ENCODE data around the gene RIC8B.
"Not testable (repeated sequence)": the region's sequence is repeated elsewhere in the genome, so short reads cannot be mapped to it uniquely, and the experiment has no call there.

Gene RIC8B

DNA sequence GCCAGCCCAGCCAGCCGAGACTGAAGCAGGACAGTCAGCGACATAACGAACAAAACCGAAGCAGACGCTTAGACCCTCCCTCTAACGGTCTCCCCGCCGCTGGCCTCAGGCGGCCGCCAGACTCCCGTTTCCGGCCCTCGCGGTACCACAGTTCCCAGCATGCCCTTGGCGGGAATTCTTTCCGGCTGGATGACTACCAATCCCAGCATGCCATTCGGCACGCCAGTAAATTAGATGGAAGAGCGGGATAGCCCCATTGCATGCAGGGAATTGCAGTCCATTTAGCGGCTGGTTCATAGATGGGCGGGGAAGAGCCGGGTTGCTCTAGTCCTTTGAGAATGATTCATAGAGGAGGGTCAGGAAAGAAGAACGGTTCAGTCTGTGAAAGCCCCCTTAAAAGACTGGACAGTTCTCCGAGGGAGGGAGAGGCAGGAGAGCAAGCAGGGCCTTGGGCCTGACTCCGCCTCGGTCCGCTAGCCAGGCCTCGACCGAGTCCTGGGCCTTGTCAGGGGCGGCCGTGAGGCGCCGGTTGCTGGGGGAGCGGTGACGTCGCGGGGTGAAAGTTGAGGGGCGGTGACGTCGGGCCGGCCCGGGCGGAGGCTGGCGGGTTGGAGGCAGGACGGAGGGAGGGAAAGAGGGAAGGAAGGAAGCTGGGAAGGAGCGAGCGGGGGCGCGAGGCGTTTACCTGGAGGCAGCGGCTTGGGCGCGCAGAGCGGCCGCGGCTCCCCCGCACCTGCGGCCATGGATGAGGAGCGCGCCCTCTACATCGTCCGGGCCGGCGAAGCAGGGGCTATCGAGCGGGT, at the start of gene RIC8B:
Gene RIC8B, plus strand, starts transcription at position 678 of the 803 bp plus-strand sequence. Its CDS starts 64 bp downstream, at position 742.
- peak; percentile 96 for DNase-seq (ENCODE audit: low read depth, low spot score)

- DNase-seq (ENCODE audit: low read depth, low spot score): no peak
Measured at GRCh38 chr12:106724934-106725333, 49.5 kb upstream of the RIC8B start.

GRCh38 chr12:106726603-106727202, 47.8 kb upstream of the RIC8B start:
- DNase-seq (ENCODE audit: low read depth, low spot score): not testable (repeated sequence)

GRCh38 chr12:106729611-106730010, 44.9 kb upstream of the RIC8B start:
- no peak for DNase-seq (ENCODE audit: low read depth, low spot score)

DNA sequence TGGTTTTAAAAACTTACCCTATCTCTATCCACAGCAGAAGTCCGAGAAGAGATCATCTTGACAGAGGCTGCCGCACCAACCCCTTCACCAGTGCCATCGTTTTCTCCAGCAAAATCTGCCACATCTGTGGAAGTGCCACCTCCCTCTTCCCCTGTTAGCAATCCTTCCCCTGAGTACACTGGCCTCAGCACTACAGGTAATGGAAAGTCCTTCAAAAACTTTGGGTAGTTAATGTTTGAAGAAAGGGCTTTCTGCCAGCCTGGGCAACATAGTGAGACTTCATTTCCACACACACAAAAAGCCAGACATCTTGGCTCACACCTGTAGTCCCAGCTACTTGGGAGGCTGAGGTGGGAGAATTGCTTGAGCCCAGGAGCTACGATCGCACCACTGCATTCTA, 41.6 kb upstream of the RIC8B start:
- no peak for DNase-seq (ENCODE audit: low read depth, low spot score)

- DNase-seq (ENCODE audit: low read depth, low spot score): no peak
Measured at GRCh38 chr12:106733660-106734059, 40.8 kb upstream of the RIC8B start.

DNA sequence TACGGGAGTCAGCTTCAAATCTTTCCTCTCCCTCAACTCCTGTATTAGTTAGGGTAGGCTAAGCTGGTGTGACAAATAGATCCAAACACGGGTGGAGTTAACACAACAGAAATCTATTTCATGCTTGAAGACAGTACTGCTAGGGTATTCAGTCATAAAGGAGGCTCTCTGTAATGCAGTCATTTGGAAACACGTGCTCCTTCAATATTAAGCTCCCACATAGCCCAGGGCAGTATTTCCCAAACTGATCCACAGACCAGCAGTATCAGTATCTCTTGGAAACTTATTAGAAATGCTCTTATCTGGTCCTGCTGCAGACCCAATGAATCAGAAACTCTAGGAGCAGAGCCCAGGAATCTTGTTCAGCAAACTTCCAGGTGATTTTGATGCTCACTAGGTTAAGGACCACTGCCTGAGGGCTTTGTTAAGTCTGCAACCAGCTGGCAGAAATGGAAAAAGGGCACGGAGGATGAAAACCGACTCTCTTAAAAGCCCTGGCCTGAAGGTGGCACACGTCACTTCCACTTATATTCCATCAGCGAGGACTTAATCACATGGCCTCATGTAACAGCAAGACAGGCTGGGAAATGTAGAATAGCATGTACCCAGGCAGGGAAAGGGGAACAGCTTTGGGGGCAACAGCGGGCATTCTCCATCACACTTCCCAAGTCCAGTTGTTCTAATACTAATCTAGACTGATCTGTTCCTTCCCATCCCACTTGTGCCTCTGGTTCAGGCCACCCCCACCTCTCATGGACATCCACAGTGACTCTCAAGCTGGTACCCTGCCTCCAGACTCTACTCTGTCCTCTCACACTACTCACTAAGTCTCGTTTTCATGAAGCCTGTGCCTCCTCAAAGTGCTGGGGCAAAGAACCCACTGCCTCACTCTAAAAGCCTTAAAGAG, 38.2 kb upstream of the RIC8B start:
- no peak for DNase-seq (ENCODE audit: low read depth, low spot score)

DNA sequence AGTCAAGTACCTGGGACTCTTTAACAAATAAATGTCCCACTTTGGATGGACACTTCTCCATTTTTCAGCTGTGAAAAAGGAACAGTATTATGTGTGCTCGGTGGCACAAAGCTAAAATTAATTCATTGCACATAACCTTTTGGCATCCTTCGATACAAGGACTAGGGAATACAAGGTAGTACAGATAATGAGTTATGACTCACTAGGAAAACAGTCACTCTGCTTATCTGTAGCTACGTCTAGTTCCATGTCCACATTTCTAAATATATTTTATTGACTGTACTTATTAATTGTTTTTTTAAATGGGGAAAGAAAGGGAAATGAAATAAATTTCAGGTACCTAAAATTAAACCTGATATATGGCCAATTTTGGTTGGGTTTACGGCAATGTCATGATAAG, 35.2 kb upstream of the RIC8B start:
- no peak for DNase-seq (ENCODE audit: low read depth, low spot score)

GRCh38 chr12:106739815-106740530, 34.5 kb upstream of the RIC8B start:
- DNase-seq (ENCODE audit: low read depth, low spot score): no peak

DNA sequence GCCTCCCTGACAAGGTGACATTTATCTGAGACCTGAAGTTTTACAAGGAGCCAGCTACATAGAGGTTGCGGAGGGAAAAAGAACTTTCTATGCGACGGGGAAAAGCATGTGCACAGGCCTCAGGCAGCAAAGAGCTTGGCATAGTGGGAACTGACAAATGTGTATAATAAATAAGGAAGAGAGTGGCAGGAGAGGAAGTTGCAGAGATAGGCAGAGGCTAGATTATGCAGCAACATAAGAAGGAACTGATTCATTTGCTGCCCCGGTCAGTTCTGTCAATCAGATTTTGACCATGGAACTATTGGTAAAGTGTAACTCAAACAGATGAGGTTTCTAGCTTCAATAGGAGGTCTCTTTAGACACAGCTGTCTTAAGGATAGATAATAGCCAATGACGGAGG, 33.7 kb upstream of the RIC8B start:
- DNase-seq (ENCODE audit: low read depth, low spot score): no peak

- no peak for DNase-seq (ENCODE audit: low read depth, low spot score)
Measured at GRCh38 chr12:106741247-106741646, 33.2 kb upstream of the RIC8B start.

- DNase-seq (ENCODE audit: low read depth, low spot score): no peak
Measured at GRCh38 chr12:106743270-106743988, 31.1 kb upstream of the RIC8B start.

DNA sequence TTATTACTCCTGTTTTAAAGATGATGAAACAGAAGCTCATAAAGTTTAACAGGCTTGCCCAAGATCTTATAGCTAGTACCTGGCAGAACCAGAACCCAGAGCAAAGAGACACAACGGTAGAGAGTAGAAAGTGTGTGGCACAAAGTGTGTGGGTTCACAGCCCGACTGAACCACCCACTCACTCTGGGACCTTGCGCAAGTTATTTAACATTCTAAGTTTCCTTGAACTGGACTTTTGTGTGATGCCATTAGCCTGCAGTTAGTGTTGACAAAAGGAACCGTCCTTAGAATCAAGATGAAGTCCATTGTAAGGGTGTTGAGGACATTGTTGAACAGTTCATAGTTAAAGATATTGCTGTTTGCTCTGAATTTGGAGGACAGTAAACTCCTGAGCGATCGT, 29.9 kb upstream of the RIC8B start:
- DNase-seq (ENCODE audit: low read depth, low spot score): no peak

DNA sequence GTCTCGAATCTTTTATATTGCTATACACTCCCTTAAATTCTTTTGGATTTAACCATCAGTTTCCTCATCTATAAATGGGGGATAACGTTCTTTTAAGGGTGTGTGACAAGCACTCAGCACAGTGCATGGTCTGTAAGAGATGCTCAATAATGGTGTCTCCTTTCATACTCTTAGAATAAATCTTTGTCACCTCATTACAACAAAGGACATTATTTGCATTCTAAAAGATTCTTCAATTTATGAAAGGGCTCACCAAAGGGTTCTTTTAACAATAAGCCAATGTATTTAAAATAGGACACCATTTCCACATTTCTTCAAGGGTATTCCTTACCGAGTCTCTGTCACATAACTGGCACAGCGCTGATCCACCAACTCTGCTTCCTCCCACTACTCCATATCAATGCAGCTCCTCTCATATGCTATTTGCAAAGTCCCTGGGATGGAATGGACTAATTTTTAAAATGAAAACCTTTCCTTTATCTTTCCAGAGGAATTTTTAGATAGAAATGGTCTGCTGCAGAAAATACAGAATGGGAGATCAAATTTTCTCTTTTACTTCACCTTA, 29.2 kb upstream of the RIC8B start:
- no peak for DNase-seq (ENCODE audit: low read depth, low spot score)

GRCh38 chr12:106747973-106748436, 26.5 kb upstream of the RIC8B start:
- no peak for DNase-seq (ENCODE audit: low read depth, low spot score)

GRCh38 chr12:106750524-106750923, 24.0 kb upstream of the RIC8B start:
- no peak for DNase-seq (ENCODE audit: low read depth, low spot score)

DNA sequence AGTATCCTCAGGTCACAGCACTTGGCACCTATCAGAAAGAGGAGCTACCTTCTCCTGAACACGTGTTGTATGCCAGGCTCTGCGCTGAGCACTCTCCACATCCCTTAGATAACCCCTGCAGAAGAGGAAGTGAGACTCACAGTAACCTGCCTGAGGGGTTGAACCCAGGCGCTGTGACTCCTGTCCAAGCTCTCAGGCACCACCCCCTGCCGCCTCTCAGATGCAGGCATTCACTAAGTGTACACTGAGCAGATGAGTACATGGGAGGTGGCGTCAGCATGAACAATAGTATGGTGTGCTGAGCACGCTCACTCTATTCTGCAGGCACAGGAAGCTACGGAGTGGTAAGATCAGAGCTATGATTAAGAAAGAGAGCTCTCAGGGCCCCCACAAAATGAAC, 21.0 kb upstream of the RIC8B start:
- no peak for DNase-seq (ENCODE audit: low read depth, low spot score)

GRCh38 chr12:106754331-106754730, 20.2 kb upstream of the RIC8B start:
- no peak for DNase-seq (ENCODE audit: low read depth, low spot score)

DNA sequence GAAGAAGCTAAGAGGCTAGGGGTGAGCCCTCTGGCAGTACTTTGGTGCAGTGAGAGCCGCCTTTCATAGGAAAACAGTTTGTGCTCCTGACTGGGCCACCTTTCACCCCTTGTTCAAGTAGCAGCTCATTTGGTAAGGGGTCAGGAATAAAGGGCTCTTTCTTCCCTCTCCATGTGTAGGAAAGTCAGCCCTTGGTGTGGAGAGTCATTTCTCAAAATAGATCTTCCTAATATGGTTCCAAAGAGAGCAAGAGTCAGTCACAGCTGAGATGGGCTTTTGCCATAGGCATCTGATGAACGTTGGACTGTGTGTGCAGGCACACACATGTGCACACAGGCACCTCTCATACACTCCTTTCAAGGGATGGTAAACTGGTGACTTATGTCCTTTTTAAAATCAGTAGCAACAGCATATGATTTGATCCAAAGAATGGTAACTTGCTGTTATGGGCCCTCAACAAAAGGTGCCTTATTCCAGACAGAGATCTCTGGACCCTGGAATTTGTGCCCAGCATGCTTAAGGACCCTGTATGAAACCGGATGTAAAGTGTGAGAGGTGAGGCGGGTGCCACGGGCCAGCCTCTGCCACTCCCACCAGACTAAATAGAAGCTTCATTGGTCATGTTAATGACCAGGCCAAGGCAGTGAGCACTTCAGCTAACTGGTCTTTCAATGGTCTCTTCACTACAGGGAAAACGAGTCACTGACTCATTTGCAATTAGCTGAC, 16.7 kb upstream of the RIC8B start:
- no peak for DNase-seq (ENCODE audit: low read depth, low spot score)

Measured in brain pericyte (primary cell).